HG03442 (cell line): ENCODE results near the gene DNAJC5.
"Not testable (repeated sequence)": the region's sequence is repeated elsewhere in the genome, so short reads cannot be mapped to it uniquely, and the experiment has no call there.

Experiments used
- ATAC-seq: cut with Tn5 transposase; IDR thresholded peaks from one replicate; pipeline ENCODE4 v1.9.1; 2021; ENCODE audit warnings: mild to moderate bottlenecking, moderate library complexity; ENCODE audit not compliant: unreplicated experiment

DNAJC5 gene

GRCh38 chr20:63903796-63904561 is 9.1 kb downstream of the DNAJC5 start:
- no peak for ATAC-seq

- ATAC-seq, result no peak
Observed at GRCh38 chr20:63908008-63908682, 13.2 kb downstream of the DNAJC5 start.

- no peak for ATAC-seq
Observed at GRCh38 chr20:63911176-63911575, 16.2 kb downstream of the DNAJC5 start.

- no peak for ATAC-seq
Observed at GRCh38 chr20:63913768-63914167, 18.8 kb downstream of the DNAJC5 start.

DNA sequence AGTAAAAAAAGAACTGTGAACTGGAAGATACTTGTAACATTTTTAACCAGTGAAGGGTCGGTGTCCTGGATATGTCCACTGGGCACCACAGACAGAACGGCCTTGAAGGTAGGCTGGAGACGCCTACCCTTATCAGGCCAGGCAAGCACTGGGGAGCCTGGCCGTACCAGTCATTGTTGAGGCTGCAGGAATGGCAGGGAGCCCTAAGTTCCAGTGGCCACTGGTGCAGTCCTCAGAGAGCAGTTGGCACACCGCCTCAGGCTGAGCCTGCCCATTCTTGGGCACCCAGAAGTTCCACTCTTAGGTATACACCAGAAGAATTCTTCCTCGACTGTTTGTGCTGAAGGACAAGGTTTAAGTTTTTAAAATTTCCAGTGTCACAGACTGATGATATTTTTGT is 20.5 kb downstream of the DNAJC5 start:
- no peak for ATAC-seq

- not testable (repeated sequence) for ATAC-seq
Observed at GRCh38 chr20:63916371-63916939, 21.5 kb downstream of the DNAJC5 start.

DNA sequence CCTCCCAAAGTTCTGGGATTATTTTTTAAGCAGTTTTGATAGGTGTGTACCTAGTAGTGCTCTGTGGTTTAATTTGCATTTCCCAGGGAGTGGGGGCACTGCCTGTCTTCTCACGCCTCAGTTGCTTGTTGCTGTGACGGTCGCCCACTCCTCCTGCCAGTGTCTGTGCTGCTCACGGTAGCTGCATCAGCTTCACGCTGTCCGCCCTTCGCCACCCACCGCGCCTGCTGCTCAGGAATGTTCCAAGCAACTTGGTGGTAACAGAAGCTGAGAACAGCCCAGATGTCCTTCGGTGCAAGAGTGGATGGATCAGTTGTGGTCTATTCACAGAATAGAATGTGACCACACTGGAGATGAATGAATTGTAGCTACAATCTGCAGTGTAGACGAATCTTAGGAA is 22.9 kb downstream of the DNAJC5 start:
- ATAC-seq, result no peak

DNA sequence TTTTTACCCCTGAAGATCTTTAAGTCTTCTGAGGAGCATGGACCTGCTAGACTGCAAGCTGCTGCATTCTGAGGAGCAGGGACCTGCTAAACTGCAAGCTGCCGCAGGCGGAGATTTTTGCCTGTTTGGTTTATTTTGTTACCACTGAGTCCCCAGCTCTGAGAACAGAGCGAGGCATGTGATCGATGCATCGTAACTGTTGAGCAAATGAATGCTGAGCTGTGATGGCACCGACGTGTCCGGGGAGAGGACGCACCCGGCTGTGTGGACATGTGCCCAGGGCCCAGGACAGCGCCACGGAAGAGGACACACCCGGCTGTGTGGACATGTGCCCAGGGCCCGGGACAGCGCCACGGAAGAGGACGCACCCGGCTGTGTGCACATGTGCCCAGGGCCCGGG is 24.2 kb downstream of the DNAJC5 start:
- no peak for ATAC-seq

DNA sequence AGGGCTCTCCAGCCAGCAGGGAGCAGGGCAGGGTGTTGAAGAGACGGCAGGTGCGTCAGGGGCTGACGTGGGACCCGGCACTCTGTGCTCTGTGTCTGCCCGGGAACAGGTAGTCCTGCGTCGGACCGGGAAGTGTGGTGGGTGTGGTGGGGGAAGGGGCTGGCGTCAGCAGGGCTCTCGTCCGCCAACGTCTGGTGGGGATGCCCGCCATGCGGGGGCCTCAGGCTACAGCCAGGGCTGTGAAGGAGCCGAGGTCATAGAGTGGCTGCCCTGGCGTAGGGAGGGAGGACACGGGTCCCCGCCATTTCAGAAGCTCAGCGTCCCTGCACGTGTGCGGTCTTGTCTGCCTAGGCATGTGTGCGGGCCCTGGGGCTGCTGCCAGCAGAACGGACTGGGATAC is 25.3 kb downstream of the DNAJC5 start:
- no peak for ATAC-seq

DNA sequence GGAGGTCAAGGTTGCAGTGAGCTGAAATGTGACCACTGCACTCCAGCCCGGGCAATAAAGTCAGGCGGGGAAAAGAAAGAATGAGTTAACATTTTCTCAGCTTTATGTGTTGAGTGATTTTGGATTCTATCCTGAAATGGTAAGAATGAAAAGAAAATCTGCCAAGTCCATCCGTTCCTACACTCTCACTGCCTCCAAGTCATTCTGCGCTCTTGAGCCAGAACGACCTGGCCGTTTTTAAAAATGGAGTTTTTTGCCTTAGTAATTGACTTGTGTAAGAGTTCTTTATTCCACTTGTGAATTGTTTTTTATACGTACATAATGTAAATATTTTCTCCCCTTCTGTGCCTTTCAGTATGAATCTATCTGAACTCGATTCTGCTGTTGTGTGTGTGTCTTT is 28.7 kb downstream of the DNAJC5 start:
- no peak for ATAC-seq

DNA sequence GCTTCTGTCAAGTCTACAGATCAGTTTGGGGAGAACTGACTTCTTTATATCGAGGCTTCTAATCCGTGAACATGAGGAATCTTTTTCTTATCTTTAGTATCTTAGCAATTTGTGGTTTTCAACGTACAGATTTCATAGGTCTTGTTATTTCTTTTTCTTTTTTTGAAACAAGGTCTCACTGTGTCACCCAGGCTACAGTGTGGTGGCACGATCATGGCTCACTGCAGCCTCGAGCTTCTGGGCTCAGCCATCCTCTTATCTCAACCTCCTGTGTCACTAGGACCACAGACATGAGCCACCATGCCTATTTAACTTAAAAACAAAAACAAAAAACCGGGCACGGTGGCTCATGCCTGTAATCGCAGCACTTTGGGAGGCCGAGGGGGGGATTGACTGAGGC is 29.3 kb downstream of the DNAJC5 start:
- no peak for ATAC-seq

DNA sequence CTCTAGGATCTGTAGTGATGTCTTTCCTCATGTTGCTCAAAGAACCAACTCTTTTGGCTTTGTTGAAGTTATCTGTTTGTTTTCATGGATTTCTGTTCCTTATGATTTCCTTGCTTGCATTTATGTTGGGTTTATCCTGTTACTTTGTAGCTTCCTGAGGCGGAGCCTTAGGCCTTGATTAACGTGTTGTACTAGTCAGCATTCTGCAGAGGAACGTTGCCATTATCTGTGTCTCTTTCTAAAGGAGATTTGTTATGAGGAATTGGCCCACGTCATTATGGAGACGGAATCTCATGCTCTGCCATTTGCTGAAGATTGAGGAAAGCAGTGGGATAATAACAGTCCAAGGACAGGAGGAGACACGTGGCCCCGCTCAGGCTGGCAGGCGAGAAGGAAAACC is 31.4 kb downstream of the DNAJC5 start:
- ATAC-seq, result no peak

DNA sequence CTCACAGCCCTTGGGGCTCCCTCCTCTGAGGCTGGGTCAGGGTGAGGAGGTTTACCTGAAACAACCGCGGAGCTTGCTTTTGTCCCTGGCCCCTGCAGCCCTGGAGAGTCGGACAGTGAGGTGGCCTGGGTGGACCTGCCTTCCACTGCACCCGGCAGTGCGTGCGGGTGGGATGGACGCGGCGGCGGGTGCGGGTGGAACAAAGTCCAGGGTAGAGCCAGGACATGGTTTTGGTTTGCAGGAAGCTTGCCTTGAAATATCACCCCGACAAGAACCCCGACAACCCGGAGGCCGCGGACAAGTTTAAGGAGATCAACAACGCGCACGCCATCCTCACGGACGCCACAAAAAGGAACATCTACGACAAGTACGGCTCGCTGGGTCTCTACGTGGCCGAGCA is 34.1 kb downstream of the DNAJC5 start:
- ATAC-seq, result no peak

DNA sequence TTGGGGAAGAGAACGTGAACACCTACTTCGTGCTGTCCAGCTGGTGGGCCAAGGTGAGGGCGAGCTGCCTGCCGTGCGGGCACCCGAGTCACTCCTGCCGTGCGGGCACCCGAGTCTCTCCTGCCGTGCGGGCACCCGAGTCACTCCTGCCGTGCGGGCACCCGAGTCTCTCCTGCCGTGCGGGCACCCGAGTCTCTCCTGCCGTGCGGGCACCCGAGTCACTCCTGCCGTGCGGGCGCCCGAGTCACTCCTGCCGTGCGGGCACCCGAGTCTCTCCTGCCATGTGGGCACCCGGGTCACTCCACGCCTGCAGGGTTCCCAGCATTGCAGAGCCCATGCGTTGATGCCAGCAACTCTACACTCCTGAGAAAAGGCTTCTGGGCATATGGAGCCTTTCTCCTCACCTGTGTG is 34.6 kb downstream of the DNAJC5 start:
- ATAC-seq, result not testable (repeated sequence)

- no peak for ATAC-seq
Observed at GRCh38 chr20:63930971-63931553, 36.1 kb downstream of the DNAJC5 start.

DNA sequence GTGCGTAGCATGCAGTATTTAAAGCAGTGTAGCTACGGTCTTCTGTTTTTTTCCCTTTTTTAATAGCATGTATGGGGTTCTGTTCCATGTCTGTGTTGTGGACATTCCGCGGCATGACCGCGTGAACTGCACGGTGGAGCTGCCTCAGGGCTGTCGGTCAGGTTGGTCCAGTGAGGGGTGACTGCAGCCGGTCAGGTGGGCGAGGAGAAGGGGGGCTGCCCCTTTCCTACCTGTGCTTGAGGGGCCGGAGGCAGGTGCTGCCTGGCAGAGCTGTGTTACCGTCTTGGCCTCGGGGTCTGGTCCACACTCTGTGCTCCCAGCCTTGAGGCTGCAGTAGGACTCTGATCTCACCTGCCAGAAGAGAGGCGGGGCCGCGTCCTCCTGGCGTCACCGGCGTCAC is 36.8 kb downstream of the DNAJC5 start:
- ATAC-seq, result no peak

GRCh38 chr20:63932606-63933160 is 37.8 kb downstream of the DNAJC5 start:
- no peak for ATAC-seq

GRCh38 chr20:63933646-63934045 is 38.7 kb downstream of the DNAJC5 start:
- ATAC-seq, result no peak

- no peak for ATAC-seq
Observed at GRCh38 chr20:63934271-63935068, 39.5 kb downstream of the DNAJC5 start.

DNA sequence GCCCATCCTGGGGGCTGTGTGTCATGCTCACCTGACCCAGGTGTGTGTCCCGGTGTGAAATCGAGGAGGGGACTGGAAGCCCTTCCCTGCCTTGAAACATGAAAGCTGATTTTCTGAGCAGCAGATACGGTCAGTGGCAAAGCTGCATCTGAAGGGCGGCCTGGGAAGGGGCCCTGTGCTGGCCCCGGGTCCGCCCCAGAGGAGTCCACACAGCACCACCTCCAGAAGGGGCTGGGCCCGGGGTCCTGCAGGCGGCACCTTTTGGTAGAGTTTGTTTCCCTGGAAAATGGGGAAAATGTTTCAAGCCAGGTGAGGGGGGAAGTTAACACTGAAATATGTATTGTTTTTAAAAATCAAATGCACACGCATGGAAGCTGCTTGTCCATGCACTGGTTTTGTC is 40.5 kb downstream of the DNAJC5 start:
- no peak for ATAC-seq

- ATAC-seq, result no peak
Observed at GRCh38 chr20:63937596-63937995, 42.7 kb downstream of the DNAJC5 start.
